Psoas muscle (tissue), 8 donors: Measurements from ENCODE around the gene ATP8A2. TPM values are rescaled to one million over a fixed set of nuclear protein-coding genes. Genes with fewer than 3 reads are reported as not detected.
A peak's percentile ranks its signal among the peaks of the same experiment; 100 is the strongest.

ENCODE experiments used
- ATAC-seq, 4 donors: fragments of 200-7000 bp; cut with Tn5 transposase; one replicate each; pipeline ENCODE4 v1.9.1; 2020; ENCODE audit warnings: moderate library complexity in 3 of 4, mild to moderate bottlenecking in 2 of 4
- DNase-seq, 2 donors: peaks; one replicate each; pipeline ENCODE4 v3.0.0-alpha.2; 2020
- H3K27ac ChIP-seq: fragments of 200-600 bp; one replicate; pipeline ENCODE4 v1.8.0; 2022
- H3K27me3 ChIP-seq, 3 donors: fragments of 200-600 bp in 1 of 3; one replicate each; pipeline versions ENCODE4 v1.6.1 to v1.8.0; 2013 to 2022; ENCODE audit warnings: low read length in 2 of 3, mild to moderate bottlenecking in 2 of 3, moderate library complexity in 1 of 3; ENCODE audit not compliant: insufficient read depth in 3 of 3
- H3K36me3 ChIP-seq, 2 donors: fragments of 200-600 bp in 1 of 2; one replicate each; pipeline versions ENCODE4 v1.6.1 to v1.8.0; 2013 to 2022; ENCODE audit warnings: low read depth in 1 of 2, mild to moderate bottlenecking in 1 of 2, moderate library complexity in 1 of 2; ENCODE audit not compliant: insufficient read depth in 1 of 2
- H3K4me1 ChIP-seq: fragments of 200-600 bp; one replicate; pipeline ENCODE4 v1.8.0; 2022
- H3K4me3 ChIP-seq: fragments of 200-600 bp; one replicate; pipeline ENCODE4 v1.8.0; 2022; ENCODE audit warnings: mild to moderate bottlenecking
- H3K9me3 ChIP-seq: fragments of 200-600 bp; one replicate; pipeline ENCODE4 v1.8.0; 2022
- CTCF ChIP-seq: fragments of 200-600 bp; IDR thresholded peaks from one replicate; pipeline ENCODE4 v1.8.0; 2022; ENCODE audit warnings: antibody characterized with exemption
- WGBS, 3 donors: extraction: QIAGEN DNeasy Blood & Tissue Kit; methylation state at CpG; one replicate each; pipeline versions ENCODE4 v1.1.6 to v1.1.7; 2013; 5-methylcytosine and 5-hydroxymethylcytosine counted together
- intact Hi-C, 2 donors: fragments of 100-400 bp; cut with DNase I; formaldehyde crosslinking; loops; one replicate each; pipeline versions ENCODE4 v1.11.0 to v1.14.2; 2022
- polyA plus RNA-seq, 3 donors: library from polyadenylated mRNA; stranded (reverse); fragments of 200-250 nt; gene quantifications; one replicate each; pipeline ENCODE4 v1.2.3, GENCODE V29; 2013
- total RNA-seq, 4 donors: library from RNA; stranded (reverse); fragmentation: NEBNext Ultra II Directional in 2 of 4; extraction: Animal tissue kit (Norgen Biotek cat#: 25700) in 2 of 4; gene quantifications; one replicate each; pipeline versions ENCODE4 v1.2.1 to v1.2.4, GENCODE V29; 2021 to 2023
- donor health status: healthy with polysubstance abuse.
- donor health status: DM: no; HTN: no; CAD: no; lungs with moderate emphysema.
- donor health status: Bipolar disorder and iron deficiency.
- donor health status: healthy.
- donor health status: DM: yes; HTN: yes; CAD: no.
- donor health status: DM: no; HTN: no; CAD: no.
- donor health status: DM: no; HTN: no; CAD: no.
- donor health status: DM: yes; HTN: yes; CAD: no.

Gene ATP8A2
- total and polyA plus RNA-seq, 7 donors: 0.02 to 0.22 (median 0.04) TPM; not detected in 2

DNA sequence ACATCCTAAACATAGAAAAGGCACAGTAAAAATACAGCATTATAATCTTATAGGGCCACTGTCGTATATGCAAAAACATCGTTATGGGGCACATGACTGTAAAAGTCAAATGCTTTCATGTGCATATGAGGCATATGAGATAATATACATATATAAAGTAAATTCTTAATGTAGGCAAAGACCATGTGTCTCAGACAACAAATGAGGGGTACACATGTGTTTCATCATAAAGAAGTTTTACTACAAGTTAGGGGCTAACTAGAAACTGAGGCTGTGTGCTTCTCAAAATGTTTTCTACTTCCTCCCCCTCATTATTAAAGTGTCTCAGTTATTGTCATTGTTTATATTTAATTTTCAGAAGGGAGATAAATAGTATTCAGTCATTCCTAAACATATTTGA is 370.4 kb downstream of the ATP8A2 start:
- WGBS, 3 donors: 95 to 98% (median 98%) methylated on average over 2 of the region's 2 CpGs
- TF ChIP-seq CTCF: no peak
- peaks cover 4% of the 10 kb centered on the region for H3K4me1 ChIP-seq
- ATAC-seq (no peak), DNase-seq (no peak)
- no peaks in the 10 kb centered on the region for H3K9me3 ChIP-seq
- H3K27ac ChIP-seq: no peak overlapping the region
- no peak overlapping the region for H3K4me3 ChIP-seq
- H3K36me3 ChIP-seq: no peaks in the 10 kb centered on the region
- intact Hi-C loops: no loop called here
- no peaks in the 10 kb centered on the region for H3K27me3 ChIP-seq

DNA sequence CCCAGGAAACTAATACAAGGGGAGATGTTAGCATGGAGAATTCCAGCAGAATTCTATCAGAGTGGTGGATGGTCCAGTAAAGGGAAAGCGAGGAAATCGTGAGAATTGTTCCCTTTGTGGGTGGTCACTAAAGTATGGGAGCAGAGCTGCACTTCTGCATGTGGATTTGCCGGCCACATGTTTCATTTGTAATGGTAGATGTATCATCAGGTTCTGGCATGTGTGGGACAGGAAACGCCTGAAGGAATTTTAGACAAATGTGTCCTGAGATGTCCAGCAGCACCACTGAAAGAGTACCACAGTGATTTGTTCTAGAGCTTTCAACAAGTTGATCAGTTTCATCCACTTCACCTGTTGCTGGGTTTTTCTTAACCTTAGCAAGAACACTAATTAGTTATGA is 371.6 kb downstream of the ATP8A2 start:
- no peaks in the 10 kb centered on the region for H3K27me3 ChIP-seq
- no peak for ATAC-seq
- H3K27ac ChIP-seq: no peak overlapping the region
- WGBS, 3 donors: 50 to 76% (median 53%) methylated on average over 4 of the region's 4 CpGs
- intact Hi-C loops: no loop called here
- H3K36me3 ChIP-seq: no peaks in the 10 kb centered on the region
- DNase-seq: no peak
- TF ChIP-seq CTCF: no peak
- H3K4me1 ChIP-seq: peaks cover 3% of the 10 kb centered on the region
- no peaks in the 10 kb centered on the region for H3K9me3 ChIP-seq
- H3K4me3 ChIP-seq: no peak overlapping the region

- no peak overlapping the region for H3K27ac ChIP-seq
- DNase-seq (no peak), ATAC-seq (no peak)
- no peak for TF ChIP-seq CTCF
- no peaks in the 10 kb centered on the region for H3K4me1 ChIP-seq
- no peak overlapping the region for H3K4me3 ChIP-seq
- no peaks in the 10 kb centered on the region for H3K27me3 ChIP-seq
- no peaks in the 10 kb centered on the region for H3K36me3 ChIP-seq
- H3K9me3 ChIP-seq: no peaks in the 10 kb centered on the region
- intact Hi-C loops: no loop called here
- WGBS, 3 donors: 34 to 49% (median 39%) methylated on average over 6 of the region's 6 CpGs
Observed at GRCh38 chr13:25744178-25744577, 372.4 kb downstream of the ATP8A2 start.

- H3K36me3 ChIP-seq: no peaks in the 10 kb centered on the region
- no peak for ATAC-seq
- no peak for DNase-seq
- TF ChIP-seq CTCF: no peak
- WGBS, 3 donors: 84 to 90% (median 87%) methylated on average over 3 of the region's 3 CpGs
- no peak overlapping the region for H3K27ac ChIP-seq
- no peak overlapping the region for H3K4me3 ChIP-seq
- no peaks in the 10 kb centered on the region for H3K9me3 ChIP-seq
- intact Hi-C loops: no loop called here
- no peaks in the 10 kb centered on the region for H3K27me3 ChIP-seq
- no peaks in the 10 kb centered on the region for H3K4me1 ChIP-seq
Observed at GRCh38 chr13:25746131-25746530, 374.4 kb downstream of the ATP8A2 start.

GRCh38 chr13:25752957-25753551 is 381.3 kb downstream of the ATP8A2 start:
- no peaks in the 10 kb centered on the region for H3K36me3 ChIP-seq
- no peak for TF ChIP-seq CTCF
- WGBS, 3 donors: 44 to 54% (median 46%) methylated on average over 8 of the region's 8 CpGs
- no peaks in the 10 kb centered on the region for H3K9me3 ChIP-seq
- H3K4me1 ChIP-seq: peaks cover 6% of the 10 kb centered on the region
- H3K27me3 ChIP-seq: no peaks in the 10 kb centered on the region
- intact Hi-C loops: no loop called here
- H3K27ac ChIP-seq: no peak overlapping the region
- H3K4me3 ChIP-seq: no peak overlapping the region
- ATAC-seq: peak; percentile 49 to 80 (median 63)
- DNase-seq: peak; percentile 51 to 67
